Measurements from ENCODE around the gene CCDC90B. TPM values are rescaled to one million over a fixed set of nuclear protein-coding genes. Genes with fewer than 3 reads are reported as not detected.
A peak's percentile ranks its signal among the peaks of the same experiment; 100 is the strongest.

Gene CCDC90B
- total RNA-seq, 2 experiments from 2014 or later = 23.5 to 25.7 TPM

GRCh38 chr11:83284501-83285150 lies 1.5 kb downstream of the CCDC90B start:
- intact Hi-C loops (cut with DNase I, micrococcal nuclease) = loop anchor here (1.0 to 5.0 kb wide), 3 partner anchors 132 to 383 kb away; partner anchors contain the start of gene DDIAS (in 1 of the 2)
- CTCF ChIA-PET = interaction anchor here (1.4 to 1.8 kb wide), 3 partner anchors 8 to 383 kb away, joined by 5 to 6 read pairs (median 5); partner anchors contain the start of gene DDIAS
- H3K27ac Mint-ChIP-seq = peak overlapping the region; percentile 100
- DNase-seq (peak in 2 of 14 experiments; percentile 7 to 11), ATAC-seq (ENCODE audit: poor library complexity) (no peak)
- no peak for TF ChIP-seq CTCF (IDR thresholded peaks at IDR 0.05)
- H3K4me1 ChIP-seq (ENCODE audit: insufficient read depth, low read length) = peaks cover 13% of the 10 kb centered on the region
- H3K27me3 ChIP-seq (ENCODE audit: control insufficient read depth in 1 of 2, insufficient read depth in 2 of 2, low read length in 2 of 2) = no peaks in the 10 kb centered on the region
- H3K9me3 ChIP-seq (ENCODE audit: control insufficient read depth in 1 of 2, insufficient read depth in 1 of 2, low read length in 2 of 2) = no peaks in the 10 kb centered on the region
- no peak overlapping the region for H3K27ac ChIP-seq (ENCODE audit: low read depth in 1 of 2, low read length in 2 of 2)
- peak overlapping the region; percentile 97 for H3K4me3 Mint-ChIP-seq
- peaks cover 4% of the 10 kb centered on the region for H3K36me3 ChIP-seq (ENCODE audit: insufficient read depth, low read length)
- POLR2A ChIA-PET = interaction anchor here (0.6 to 4.4 kb wide), 2 partner anchors 185 to 384 kb away, joined by 4 to 93 read pairs; partner anchors contain the start of genes DDIAS and PRCP
- H3K4me1 Mint-ChIP-seq (ENCODE audit: low read depth) = peaks cover 59% of the 10 kb centered on the region
- H3K4me3 ChIP-seq (ENCODE audit: low read length) = peak overlapping the region; percentile 92
- H3K9me3 Mint-ChIP-seq = peaks cover 3% of the 10 kb centered on the region
- no peaks in the 10 kb centered on the region for H3K27me3 Mint-ChIP-seq
- H3K36me3 Mint-ChIP-seq (ENCODE audit: low read depth) = peaks cover 45% of the 10 kb centered on the region

GRCh38 chr11:83282084-83282716 lies 4.0 kb downstream of the CCDC90B start:
- Histone ChIP-seq H3K27me3 (ENCODE audit: control insufficient read depth in 1 of 2, insufficient read depth in 2 of 2, low read length in 2 of 2) (no peaks in the 10 kb centered on the region), H3K4me3 (ENCODE audit: low read length) (no peak overlapping the region), H3K27ac (ENCODE audit: low read depth in 1 of 2, low read length in 2 of 2) (no peak overlapping the region), H3K36me3 (ENCODE audit: insufficient read depth, low read length) (peaks cover 24% of the 10 kb centered on the region), H3K9me3 (ENCODE audit: control insufficient read depth in 1 of 2, insufficient read depth in 1 of 2, low read length in 2 of 2) (no peaks in the 10 kb centered on the region), H3K4me1 (ENCODE audit: insufficient read depth, low read length) (peaks cover 13% of the 10 kb centered on the region)
- Mint-ChIP-seq H3K27me3 (no peaks in the 10 kb centered on the region), H3K4me3 (peak overlapping the region; percentile 75), H3K36me3 (ENCODE audit: low read depth) (peaks cover 68% of the 10 kb centered on the region), H3K4me1 (ENCODE audit: low read depth) (peaks cover 59% of the 10 kb centered on the region), H3K27ac (peak overlapping the region; percentile 4), H3K9me3 (peaks cover 1% of the 10 kb centered on the region)
- ChIA-PET CTCF (interaction anchor here (1.0 kb wide), 1 partner anchor 10 kb away, joined by 5 read pairs; no protein-coding TSS in a partner anchor), POLR2A (interaction anchor here (1.2 kb wide), 1 partner anchor 381 kb away, joined by 3 read pairs; the partner anchor contains the start of gene DDIAS)
- no peak for TF ChIP-seq CTCF (IDR thresholded peaks at IDR 0.05)
- no peak for DNase-seq
- intact Hi-C loops (cut with DNase I, micrococcal nuclease) = loop anchor here in 1 of 2 experiments (5.0 kb wide), 1 partner anchor 130 kb away; no protein-coding TSS in a partner anchor
- no peak for ATAC-seq (ENCODE audit: poor library complexity)

GRCh38 chr11:83280256-83280655 lies 5.9 kb downstream of the CCDC90B start:
- no peaks in the 10 kb centered on the region for H3K27me3 Mint-ChIP-seq
- intact Hi-C loops (cut with DNase I, micrococcal nuclease) = loop anchor here in 1 of 2 experiments (5.0 kb wide), 1 partner anchor 128 kb away; no protein-coding TSS in a partner anchor

More at GRCh38 chr11:83280256-83280655, 5.9 kb downstream of the CCDC90B start:
- ATAC-seq (ENCODE audit: poor library complexity) (no peak), DNase-seq (no peak)
- Histone ChIP-seq H3K4me1 (ENCODE audit: insufficient read depth, low read length) (peaks cover 10% of the 10 kb centered on the region), H3K27me3 (ENCODE audit: control insufficient read depth in 1 of 2, insufficient read depth in 2 of 2, low read length in 2 of 2) (no peaks in the 10 kb centered on the region), H3K4me3 (ENCODE audit: low read length) (no peak overlapping the region), H3K36me3 (ENCODE audit: insufficient read depth, low read length) (peaks cover 33% of the 10 kb centered on the region), H3K9me3 (ENCODE audit: control insufficient read depth in 1 of 2, insufficient read depth in 1 of 2, low read length in 2 of 2) (no peaks in the 10 kb centered on the region), H3K27ac (ENCODE audit: low read depth in 1 of 2, low read length in 2 of 2) (no peak overlapping the region)
- CTCF ChIA-PET = interaction anchor here (0.5 to 1.8 kb wide), 3 partner anchors 12 to 77 kb away, joined by 3 to 7 read pairs (median 5); no protein-coding TSS in a partner anchor
- POLR2A ChIA-PET = no interaction called here
- peaks cover 45% of the 10 kb centered on the region for H3K4me1 Mint-ChIP-seq (ENCODE audit: low read depth)
- no peak overlapping the region for H3K27ac Mint-ChIP-seq
- TF ChIP-seq CTCF (IDR thresholded peaks at IDR 0.05) = no peak
- H3K9me3 Mint-ChIP-seq = no peaks in the 10 kb centered on the region
- no peak overlapping the region for H3K4me3 Mint-ChIP-seq
- H3K36me3 Mint-ChIP-seq (ENCODE audit: low read depth) = peaks cover 75% of the 10 kb centered on the region

Measured in CD4-positive, alpha-beta T cell (primary cell).